Measurements from ENCODE around the gene SHMT2.

The SHMT2 gene

GRCh38 chr12:57229634-57230380 is at the start of gene SHMT2:
Gene SHMT2, plus strand, starts transcription at chr12:57229711. Its CDS starts 68 bp downstream, at chr12:57229779.
- DNase-seq, result peak; percentile 93 to 95

GRCh38 chr12:57180321-57180989 is 49.1 kb upstream of the SHMT2 start:
- no peak for DNase-seq

GRCh38 chr12:57181072-57181471 is 48.4 kb upstream of the SHMT2 start:
- no peak for DNase-seq

- DNase-seq, result no peak
Observed at GRCh38 chr12:57181561-57182155, 47.9 kb upstream of the SHMT2 start.

DNA sequence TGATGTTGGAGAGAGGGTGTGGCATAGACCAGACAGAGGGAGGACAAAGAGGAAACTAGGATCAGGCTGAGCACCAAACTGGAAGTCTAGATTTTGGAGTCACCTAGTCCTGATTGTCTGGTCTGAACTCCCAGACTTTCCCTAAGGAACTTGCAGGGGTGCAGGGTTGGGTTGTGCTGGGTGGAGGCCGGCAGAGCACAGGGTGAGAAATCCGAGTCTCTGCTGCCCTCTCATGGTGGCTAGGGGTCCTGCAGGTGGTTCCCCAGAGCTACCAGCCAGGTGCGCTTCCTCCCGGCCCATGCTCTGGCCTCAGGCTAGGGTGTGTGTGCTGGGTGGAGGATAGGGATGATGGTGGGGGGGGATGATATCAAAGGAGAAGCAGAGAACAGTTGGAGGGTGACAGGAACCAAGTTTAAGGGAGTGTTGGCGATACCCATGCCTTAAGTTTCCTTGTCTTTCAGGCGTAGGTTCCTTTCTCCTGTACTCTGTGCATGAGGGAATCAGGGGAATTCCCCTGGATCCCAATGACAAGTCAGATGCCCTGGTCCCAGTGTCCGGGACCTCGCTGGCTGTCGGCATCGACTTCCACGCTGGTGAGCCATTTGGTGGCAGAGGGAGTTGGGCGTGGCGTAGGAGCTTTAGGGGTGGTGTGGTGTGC is 46.5 kb upstream of the SHMT2 start:
- DNase-seq, result peak; percentile 86 to 89

GRCh38 chr12:57183939-57184725 is 45.4 kb upstream of the SHMT2 start:
- DNase-seq, result no peak

- DNase-seq, result no peak
Observed at GRCh38 chr12:57185403-57185802, 44.1 kb upstream of the SHMT2 start.

DNA sequence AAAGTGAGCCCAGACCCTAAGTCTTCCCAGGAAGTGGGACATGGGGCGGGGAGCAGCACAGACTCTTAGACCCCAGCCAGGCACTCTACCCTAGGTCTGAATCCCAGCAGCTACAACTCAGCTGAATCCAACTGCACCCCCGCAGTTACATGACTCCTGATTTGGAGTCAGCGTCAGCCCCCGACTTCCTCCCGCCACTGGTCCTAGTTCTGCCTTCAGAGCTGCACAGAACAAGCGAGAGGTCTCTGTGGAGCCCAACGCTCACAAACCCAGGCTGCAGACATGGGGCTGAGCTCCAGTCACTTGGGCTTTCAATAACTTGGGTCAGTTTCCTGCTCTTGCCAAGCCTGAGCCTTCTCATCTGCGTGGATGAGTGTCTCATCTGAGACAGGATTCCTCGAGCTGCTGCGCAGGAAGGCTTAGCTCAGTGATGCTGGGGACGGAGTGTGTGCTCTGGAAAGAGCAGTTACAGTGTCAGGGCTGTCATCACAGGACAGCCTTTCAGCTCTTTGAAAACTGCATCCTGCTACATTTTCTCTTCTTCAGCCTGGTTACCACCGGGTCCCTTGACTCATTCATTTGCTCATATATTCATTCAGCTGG is 43.5 kb upstream of the SHMT2 start:
- DNase-seq, result no peak

GRCh38 chr12:57187222-57188089 is 42.1 kb upstream of the SHMT2 start:
- DNase-seq, result no peak

GRCh38 chr12:57188090-57188425 is 41.5 kb upstream of the SHMT2 start:
- no peak for DNase-seq

- no peak for DNase-seq
Observed at GRCh38 chr12:57190037-57190436, 39.5 kb upstream of the SHMT2 start.

DNA sequence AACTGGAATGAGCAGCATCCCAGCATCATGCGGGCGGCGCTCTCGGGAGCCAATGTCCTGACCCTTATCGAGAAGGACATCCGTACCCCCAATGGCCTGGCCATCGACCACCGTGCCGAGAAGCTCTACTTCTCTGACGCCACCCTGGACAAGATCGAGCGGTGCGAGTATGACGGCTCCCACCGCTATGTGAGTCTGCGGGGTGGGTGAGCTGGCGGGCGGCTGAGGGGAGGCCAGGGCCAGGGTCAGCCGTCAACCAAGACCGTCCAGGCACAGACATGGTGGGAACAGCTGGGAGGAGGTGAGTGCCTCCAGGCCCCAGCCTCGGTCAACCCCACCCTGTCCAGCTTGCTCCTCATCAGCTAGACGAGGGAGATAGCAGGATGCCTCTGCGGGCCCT is 38.7 kb upstream of the SHMT2 start:
- DNase-seq, result no peak

GRCh38 chr12:57191410-57191809 is 38.1 kb upstream of the SHMT2 start:
- no peak for DNase-seq

GRCh38 chr12:57192920-57193319 is 36.6 kb upstream of the SHMT2 start:
- no peak for DNase-seq

DNA sequence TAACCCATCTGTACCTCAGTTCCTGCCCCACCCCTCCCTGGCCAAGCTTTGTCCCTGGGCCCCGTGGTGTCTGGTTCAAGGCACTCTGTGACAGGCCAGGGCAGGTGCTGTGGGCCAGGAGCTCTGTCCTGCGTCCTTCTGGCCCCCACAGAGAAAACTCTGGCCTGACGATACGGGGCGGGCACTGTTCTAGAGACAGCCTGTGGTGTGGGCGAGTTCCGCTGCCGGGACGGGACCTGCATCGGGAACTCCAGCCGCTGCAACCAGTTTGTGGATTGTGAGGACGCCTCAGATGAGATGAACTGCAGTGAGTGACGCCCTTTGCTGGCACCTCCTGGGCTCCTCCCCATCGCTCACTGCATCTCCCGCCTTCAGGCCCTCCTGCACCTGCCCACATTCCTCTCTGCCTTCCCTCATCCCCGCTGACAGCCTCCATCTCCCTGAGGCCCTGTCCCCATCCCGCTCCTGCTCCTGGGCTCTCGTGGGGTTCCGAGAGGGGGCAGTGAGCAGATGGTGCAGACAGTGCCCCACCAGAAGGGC is 35.7 kb upstream of the SHMT2 start:
- DNase-seq, result no peak

DNA sequence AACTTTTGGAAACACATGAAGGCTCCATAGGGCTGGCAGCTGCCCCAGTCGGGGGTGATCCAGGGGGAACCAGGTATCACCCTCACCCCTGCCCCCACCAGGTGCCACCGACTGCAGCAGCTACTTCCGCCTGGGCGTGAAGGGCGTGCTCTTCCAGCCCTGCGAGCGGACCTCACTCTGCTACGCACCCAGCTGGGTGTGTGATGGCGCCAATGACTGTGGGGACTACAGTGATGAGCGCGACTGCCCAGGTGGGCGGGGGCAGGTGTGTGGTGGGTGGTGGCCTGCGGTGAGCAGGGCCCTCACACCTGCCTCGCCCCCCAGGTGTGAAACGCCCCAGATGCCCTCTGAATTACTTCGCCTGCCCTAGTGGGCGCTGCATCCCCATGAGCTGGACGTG is 35.3 kb upstream of the SHMT2 start:
- no peak for DNase-seq

DNA sequence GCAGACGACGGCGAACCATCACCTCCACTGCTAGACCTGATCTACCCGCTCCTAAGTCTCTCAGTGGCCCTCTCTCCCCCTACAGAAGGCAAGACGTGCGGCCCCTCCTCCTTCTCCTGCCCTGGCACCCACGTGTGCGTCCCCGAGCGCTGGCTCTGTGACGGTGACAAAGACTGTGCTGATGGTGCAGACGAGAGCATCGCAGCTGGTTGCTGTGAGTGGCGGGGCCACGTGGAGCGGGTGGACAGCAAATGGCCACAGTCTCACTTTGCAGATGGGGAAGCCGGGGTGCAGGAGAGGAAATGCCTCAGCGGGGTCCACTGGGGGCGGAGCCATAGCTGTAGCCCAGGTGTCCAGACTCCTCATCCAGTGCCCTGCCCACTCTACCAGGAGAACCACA is 34.3 kb upstream of the SHMT2 start:
- DNase-seq, result no peak

- DNase-seq, result no peak
Observed at GRCh38 chr12:57195611-57196371, 33.7 kb upstream of the SHMT2 start.

DNA sequence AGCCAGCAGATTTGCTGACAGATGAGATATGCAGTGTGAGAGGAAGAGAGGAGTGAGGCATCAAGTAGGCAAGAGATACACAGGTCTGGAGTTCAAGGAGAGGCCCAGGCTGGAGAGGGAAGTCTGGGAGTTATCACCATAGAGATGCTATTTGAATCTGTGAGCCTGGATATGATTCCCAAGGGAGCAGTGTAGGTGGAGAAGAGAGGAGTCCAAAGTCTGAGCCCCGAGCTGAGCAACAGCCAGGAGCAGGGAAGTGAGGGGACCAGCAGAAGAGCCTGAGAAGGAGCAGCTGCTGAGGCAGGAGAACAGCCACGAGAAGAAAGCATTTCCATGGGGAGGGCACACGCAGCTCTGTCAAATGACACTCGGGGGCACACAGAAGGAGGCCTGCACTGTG is 33.1 kb upstream of the SHMT2 start:
- DNase-seq, result no peak

- no peak for DNase-seq
Observed at GRCh38 chr12:57196956-57197355, 32.6 kb upstream of the SHMT2 start.
